NCI-H524 treated with DMSO at 0.1 percent for 48 hours (cell line): ENCODE data around the gene CDH16.
"Not testable (repeated sequence)": the region's sequence is repeated elsewhere in the genome, so short reads cannot be mapped to it uniquely, and the experiment has no call there.

Experiments
- DNase-seq: peaks from one replicate; lab custom pipeline; 2025; lab: John Stamatoyannopoulos, UW

CDH16 gene

DNA sequence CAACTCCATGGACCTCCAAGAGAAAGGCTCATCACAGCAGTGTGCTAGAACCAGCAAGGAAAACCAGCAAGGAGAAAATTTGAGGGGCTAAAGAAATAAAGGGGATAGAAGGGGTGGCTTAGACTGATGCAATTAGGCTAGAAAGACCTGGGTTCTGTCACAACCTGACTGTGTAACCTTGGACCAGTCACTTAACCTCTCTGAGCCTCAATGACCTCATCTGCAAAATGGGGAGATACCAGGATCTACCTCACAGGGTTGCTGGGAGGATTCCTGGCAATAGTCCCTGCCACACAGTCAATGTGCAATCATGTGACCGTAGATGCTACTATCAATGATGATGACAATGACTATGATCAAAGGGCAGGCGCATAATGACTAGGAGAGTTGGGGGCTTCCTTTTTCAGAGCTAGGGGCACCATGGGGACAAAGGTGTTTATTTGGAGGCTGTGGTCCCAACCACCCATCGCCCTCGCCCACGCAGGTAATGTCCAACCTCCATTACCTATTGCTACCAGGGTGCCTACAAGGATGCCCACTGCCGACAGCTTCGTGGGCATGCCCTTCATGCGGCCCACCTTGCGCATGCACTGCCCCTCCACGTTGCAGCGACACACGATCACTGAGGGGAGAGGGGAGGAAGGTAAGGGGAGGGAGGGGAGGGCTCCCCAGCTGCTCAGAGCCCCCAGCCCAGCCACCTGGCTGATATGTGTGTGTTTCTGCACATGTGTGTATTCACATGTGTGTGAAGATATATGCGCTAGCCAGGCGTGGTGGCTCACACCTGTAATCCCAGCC is 9.7 kb downstream of the CDH16 start:
- no peak for DNase-seq

GRCh38 chr16:66908116-66908515 is 10.6 kb downstream of the CDH16 start:
- no peak for DNase-seq

DNA sequence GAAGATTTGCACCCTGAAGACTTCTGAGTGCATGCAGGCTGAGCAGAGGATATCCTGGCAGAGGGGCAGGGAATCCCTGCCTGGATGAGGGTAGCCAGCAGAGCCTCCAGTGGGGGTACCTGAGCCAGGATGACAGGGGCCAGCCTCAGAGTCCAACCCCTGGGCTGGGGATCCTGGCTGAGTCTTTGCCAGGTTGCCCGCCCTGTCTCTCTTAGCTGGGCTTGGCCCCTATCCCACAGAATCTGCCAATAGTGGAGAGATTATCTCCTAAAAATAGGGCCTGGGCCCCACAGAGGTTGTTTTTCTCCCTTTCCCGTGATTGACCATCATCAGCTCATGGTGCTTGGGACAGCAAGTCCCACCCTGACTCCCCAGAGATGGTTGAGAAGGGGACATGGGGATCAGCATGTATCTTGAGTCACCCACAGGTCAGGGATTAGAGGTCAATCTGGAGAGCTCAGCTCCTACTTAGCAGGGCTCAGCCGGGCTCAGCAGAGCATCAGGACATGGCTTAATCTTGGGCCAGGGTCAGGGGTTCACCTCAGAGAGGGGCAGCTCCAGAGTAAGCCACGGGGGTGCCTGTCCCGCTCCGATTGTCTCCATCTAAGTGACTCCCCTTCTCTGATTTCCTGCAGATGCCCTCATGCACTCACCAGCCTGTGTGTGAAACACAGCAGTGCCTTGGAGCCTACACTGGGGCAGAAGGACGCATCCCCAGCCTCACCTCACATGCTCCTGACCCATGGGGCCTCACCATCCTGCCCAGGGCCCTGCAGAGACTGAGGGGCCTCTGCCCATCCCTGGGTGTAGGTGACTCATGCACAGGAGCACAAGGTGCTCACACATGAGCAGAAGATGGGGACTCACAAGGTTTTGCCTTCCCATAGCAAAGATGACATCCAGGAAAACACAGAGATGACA is 11.5 kb downstream of the CDH16 start:
- no peak for DNase-seq

GRCh38 chr16:66905633-66906539 is 12.8 kb downstream of the CDH16 start:
- no peak for DNase-seq

- DNase-seq: no peak
These were observed 13.6 kb downstream of the CDH16 start for GRCh38 chr16:66904846-66905632.

- DNase-seq: no peak
These were observed 14.2 kb downstream of the CDH16 start for GRCh38 chr16:66904428-66904845.

GRCh38 chr16:66903544-66904427 is 14.9 kb downstream of the CDH16 start:
- no peak for DNase-seq

DNA sequence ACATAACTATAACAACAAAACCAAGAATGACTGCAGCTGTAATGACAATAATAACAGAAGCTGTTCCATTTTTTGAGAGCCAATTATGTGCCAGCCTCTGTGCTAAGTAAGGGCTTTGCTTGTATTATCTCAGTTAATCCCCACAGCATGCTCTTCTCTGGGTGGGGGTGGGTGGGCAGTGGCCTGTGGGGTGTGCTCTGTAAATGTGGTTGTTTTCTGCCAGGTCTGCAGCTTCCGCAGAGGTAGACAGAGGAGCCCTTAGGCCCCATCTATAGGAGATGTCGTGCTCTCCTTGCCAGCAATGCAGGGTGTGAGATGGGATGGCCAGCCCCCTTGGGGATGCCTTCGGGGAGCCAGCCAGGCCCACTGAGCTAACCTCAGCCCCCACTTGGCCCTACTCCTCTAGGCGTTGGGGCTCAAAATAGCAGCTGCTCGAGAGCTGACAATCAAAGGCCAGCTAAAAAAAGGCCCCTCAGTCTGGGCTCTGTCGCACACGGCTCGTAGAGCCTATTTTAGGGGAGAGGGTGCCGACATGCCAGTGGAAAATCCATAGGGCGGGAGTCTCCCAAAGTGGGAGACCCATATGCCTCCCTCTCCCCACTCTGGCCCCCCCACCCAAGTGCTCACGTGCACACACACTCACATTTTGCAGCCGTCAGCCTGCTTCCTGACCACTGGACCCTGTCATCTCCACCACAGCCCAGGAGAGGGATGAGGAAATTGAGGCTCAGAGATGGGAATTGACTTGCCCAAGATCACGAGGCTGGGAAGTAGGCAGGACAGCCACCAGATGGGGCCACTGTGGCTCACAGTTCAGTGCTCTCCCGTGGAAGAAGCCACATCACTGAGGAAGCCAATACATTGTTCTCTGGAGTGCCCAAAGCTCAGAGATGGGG is 15.8 kb downstream of the CDH16 start:
- DNase-seq: peak; percentile 17

DNA sequence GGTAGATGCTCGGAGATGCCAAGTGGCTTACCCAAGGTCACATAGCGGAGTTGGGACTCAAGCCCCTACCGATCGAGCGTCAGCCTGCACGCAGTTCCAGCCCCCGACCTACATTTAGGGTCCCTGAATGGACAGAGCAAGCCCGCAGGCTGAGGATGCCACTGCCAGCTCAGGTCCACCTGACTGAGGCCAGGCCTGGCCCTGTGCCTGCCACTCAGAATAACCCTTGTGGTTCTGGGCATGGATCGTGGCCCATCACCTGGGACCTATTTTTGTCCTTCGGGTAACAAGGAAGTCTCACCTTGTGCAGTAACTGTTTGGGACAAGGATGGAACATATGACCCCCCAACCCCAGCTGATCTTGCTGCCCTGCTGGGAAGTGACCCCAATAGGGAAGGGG is 17.1 kb downstream of the CDH16 start:
- DNase-seq: no peak

- peak; percentile 41 for DNase-seq
These were observed 17.8 kb downstream of the CDH16 start for GRCh38 chr16:66900721-66901441.

DNA sequence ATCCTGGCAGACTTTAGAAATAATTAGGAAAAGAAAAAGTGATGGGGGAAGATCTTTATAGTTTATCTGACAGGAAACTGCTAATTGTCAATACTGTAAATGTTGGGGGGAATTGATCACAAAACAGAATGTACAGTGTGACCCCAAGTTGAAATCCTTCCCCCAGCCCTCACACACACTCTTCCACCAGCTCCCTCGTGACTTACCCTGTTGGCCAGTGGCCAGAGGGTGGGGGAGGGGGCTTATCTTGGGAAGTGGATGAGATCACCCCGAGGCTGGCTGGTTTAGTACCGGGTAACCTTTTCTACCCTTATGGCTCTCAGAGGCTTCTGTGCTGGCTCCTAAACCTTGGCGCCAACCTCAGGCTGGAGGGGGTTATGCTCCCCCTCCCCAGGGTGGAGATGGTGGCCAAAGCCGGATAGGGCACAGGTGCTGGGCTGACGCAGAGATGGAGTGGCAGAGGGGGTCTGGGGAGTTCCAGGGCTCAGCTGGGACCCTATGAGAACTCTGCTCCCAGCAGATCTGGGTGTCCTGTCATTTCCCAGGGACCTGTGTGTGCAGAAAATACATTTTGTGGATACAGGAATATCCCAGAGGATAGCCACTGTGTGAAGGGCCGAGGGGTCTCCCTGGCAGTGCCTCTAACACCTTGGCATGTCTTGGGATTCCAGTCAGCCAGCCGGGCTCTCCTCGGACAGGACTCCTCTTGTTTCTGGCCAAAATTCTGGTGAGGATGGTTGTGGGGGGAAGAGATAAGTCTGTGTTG is 18.6 kb downstream of the CDH16 start:
- peak; percentile 62 for DNase-seq

DNA sequence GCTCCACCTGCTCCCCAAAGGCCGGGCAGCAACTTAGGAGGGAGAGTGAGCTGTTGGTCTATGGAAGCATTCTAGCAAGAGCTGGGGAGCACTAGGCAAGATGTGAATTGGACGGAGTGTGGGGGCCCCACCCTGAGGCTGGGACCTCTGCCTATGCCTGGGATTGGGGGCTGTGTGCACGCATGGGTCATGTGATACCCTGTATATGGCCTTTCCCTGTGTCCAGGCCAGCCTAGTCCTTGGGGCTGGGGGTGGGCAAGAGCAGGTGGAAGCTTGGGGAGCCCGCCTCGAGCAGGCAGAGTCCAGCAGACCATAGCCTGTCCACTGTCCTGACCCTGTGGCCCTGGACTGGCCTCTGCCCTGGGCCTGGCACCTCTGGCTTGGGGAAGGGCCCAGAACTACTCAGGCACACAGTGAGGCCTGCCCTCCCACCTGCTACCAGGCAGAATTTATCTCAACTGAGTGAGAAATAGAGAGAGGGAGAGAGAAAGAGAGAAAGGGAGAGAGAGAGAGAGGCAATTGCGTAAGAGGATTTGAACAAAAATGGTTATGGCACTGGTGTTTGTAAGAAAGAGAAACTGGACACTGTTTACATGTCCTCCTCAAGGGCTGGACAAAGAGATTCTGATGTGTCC is 19.3 kb downstream of the CDH16 start:
- no peak for DNase-seq

DNA sequence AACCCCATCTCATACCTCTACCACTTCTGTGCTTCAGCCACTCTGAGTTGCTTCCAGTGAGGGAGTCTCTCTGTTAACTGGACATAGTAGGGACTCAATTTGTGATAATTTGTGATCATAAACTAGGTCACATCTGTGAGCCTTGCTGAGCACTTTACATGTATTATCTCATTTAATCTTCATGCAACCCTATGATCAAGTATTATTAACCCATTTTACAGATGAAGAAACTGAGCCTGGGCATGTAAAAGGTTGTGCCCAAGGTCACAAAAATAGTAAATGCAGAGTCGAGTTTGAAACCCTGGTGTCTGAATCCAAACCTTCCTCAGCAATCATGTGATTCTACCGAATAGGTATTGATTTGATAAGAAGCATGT is 19.8 kb downstream of the CDH16 start:
- no peak for DNase-seq

- DNase-seq: no peak
These were observed 20.5 kb downstream of the CDH16 start for GRCh38 chr16:66898207-66898606.

DNA sequence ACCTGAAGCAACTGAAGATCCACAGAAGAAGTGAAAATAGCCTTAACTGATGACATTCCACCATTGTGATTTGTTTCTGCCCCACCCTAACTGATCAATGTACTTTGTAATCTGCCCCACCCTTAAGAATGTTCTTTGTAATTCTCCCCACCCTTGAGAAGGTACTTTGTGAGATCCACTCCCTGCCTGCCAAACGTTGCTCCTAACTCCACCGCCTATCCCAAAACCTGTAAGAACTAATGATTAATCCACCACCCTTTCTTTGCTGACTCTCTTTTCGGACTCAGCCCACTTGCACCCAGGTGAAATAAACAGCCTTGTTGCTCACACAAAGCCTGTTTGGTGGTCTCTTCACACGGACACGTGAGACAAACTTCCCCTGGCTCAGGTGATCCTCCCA is 22.0 kb downstream of the CDH16 start:
- not testable (repeated sequence) for DNase-seq

GRCh38 chr16:66895999-66896398 is 22.7 kb downstream of the CDH16 start:
- no peak for DNase-seq

GRCh38 chr16:66895689-66895979 is 23.1 kb downstream of the CDH16 start:
- DNase-seq: no peak
